IMR-90 (cell line): ENCODE measurements around the gene GREB1L. TPM values are rescaled to one million over a fixed set of nuclear protein-coding genes. Genes with fewer than 3 reads are reported as not detected.

ENCODE experiments used
- ATAC-seq: fragments of 200-7000 bp; cut with Tn5 transposase; 2 replicates; pipeline ENCODE4 v1.9.1; 2020; ENCODE audit warnings: low read depth, mild to moderate bottlenecking, moderate library complexity
- BruUV-seq: library from RNA; stranded (reverse); fragments of 400-500 nt; replicated peaks from 2 replicates; lab custom pipeline; 2021; lab: Mats Ljungman, UMichigan
- CTCF ChIA-PET: fragments of 300-600 bp; formaldehyde crosslinking; extraction: SDS; loops from one replicate; lab custom pipeline; 2021; ENCODE audit warnings: antibody characterized with exemption; lab: Yijun Ruan, JAX
- POLR2A ChIA-PET: fragments of 300-600 bp; sonication (Branson Sonifier 250); formaldehyde crosslinking; loops from one replicate; lab custom pipeline; 2022; ENCODE audit warnings: antibody characterized with exemption; ENCODE audit not compliant: unreplicated experiment; lab: Charles Lee
- DNase-seq: peaks from one replicate; pipeline ENCODE4 v3.0.0; 2013
- H2AFZ ChIP-seq: replicated peaks from 2 replicates; pipeline ENCODE3; 2013; ENCODE audit warnings: low read length, mild to moderate bottlenecking; ENCODE audit not compliant: poor library complexity
- H2AK5ac ChIP-seq: 2 replicates; pipeline ENCODE4 v1.6.1; 2013; ENCODE audit warnings: low read depth, low read length, inconsistent platforms
- H2AK9ac ChIP-seq: replicated peaks from 2 replicates; pipeline ENCODE3; 2013; ENCODE audit warnings: mild to moderate bottlenecking, low read depth, low read length, moderate library complexity; ENCODE audit not compliant: poor library complexity
- H2BK120ac ChIP-seq: 2 replicates; pipeline ENCODE4 v1.6.1; 2013; ENCODE audit warnings: low read depth, low read length, inconsistent platforms
- H2BK15ac ChIP-seq: 3 replicates; pipeline ENCODE4 v1.6.1; 2013; ENCODE audit warnings: low read depth, low read length, inconsistent platforms
- H2BK20ac ChIP-seq: 2 replicates; pipeline ENCODE4 v1.6.1; 2013; ENCODE audit warnings: low read depth, mild to moderate bottlenecking, inconsistent platforms, low read length, moderate library complexity
- H2BK5ac ChIP-seq: 2 replicates; pipeline ENCODE4 v1.6.1; 2013; ENCODE audit warnings: mild to moderate bottlenecking, low read depth, low read length, inconsistent platforms; ENCODE audit not compliant: poor library complexity, severe bottlenecking
- H3K14ac ChIP-seq: replicated peaks from 2 replicates; pipeline ENCODE4 v1.6.1; 2013; ENCODE audit warnings: low read depth, low read length, inconsistent platforms
- H3K18ac ChIP-seq: 2 replicates; pipeline ENCODE4 v1.6.1; 2013; ENCODE audit warnings: low read depth, low read length, control low read depth
- H3K23ac ChIP-seq: 2 replicates; pipeline ENCODE4 v1.6.1; 2013; ENCODE audit warnings: low read depth, low read length, inconsistent platforms
- H3K27ac ChIP-seq: 2 replicates; pipeline ENCODE4 v1.5.1; 2013; ENCODE audit warnings: mild to moderate bottlenecking, control low read depth, low read length; ENCODE audit not compliant: insufficient read depth
- H3K27me3 ChIP-seq: 2 replicates; pipeline ENCODE4 v1.6.1; 2013; ENCODE audit warnings: low read length; ENCODE audit not compliant: control insufficient read depth, insufficient read depth
- H3K36me3 ChIP-seq: 2 replicates; pipeline ENCODE4 v1.6.1; 2013; ENCODE audit warnings: low read length, mixed read lengths; ENCODE audit not compliant: control insufficient read depth, insufficient read depth
- H3K4ac ChIP-seq: 2 replicates; pipeline ENCODE4 v1.6.1; 2013; ENCODE audit warnings: low read depth, low read length, inconsistent platforms
- H3K4me1 ChIP-seq: 2 replicates; pipeline ENCODE4 v1.6.1; 2013; ENCODE audit warnings: low read length, mixed read lengths; ENCODE audit not compliant: control insufficient read depth, insufficient read depth
- H3K4me2 ChIP-seq: 2 replicates; pipeline ENCODE4 v1.6.1; 2013; ENCODE audit warnings: low read depth, mild to moderate bottlenecking, control low read depth, low read length, moderate library complexity
- H3K4me3 ChIP-seq: 2 replicates; pipeline ENCODE4 v1.5.1; 2013; ENCODE audit warnings: low read depth, mild to moderate bottlenecking, control low read depth, low read length, moderate library complexity; ENCODE audit not compliant: insufficient read depth
- H3K56ac ChIP-seq: 2 replicates; pipeline ENCODE4 v1.6.1; 2013; ENCODE audit warnings: low read length, inconsistent platforms; ENCODE audit not compliant: insufficient read depth; ENCODE audit errors: extremely low read depth
- H3K79me1 ChIP-seq, 2 experiments: 2 replicates each; pipeline ENCODE4 v1.6.1; 2013; ENCODE audit warnings: low read length in 2 of 2, inconsistent platforms in 1 of 2, low read depth in 1 of 2
- H3K9ac ChIP-seq: 2 replicates; pipeline ENCODE4 v1.6.1; 2013; ENCODE audit warnings: low read depth, low read length, control low read depth
- H3K9me1 ChIP-seq: 2 replicates; pipeline ENCODE4 v1.6.1; 2013; ENCODE audit warnings: low read length, inconsistent platforms; ENCODE audit not compliant: insufficient read depth
- H3K9me3 ChIP-seq: 2 replicates; pipeline ENCODE4 v1.6.1; 2013; ENCODE audit warnings: low read length; ENCODE audit not compliant: control insufficient read depth, insufficient read depth
- H4K20me1 ChIP-seq: 2 replicates; pipeline ENCODE4 v1.6.1; 2013; ENCODE audit warnings: low read length, inconsistent platforms; ENCODE audit not compliant: insufficient read depth
- H4K5ac ChIP-seq: 2 replicates; pipeline ENCODE4 v1.6.1; 2013; ENCODE audit warnings: mild to moderate bottlenecking, low read depth, low read length, control low read depth
- H4K8ac ChIP-seq, 2 experiments: 2 replicates each; pipeline ENCODE4 v1.6.1; 2013; ENCODE audit warnings: low read depth in 2 of 2, low read length in 2 of 2, control low read depth in 1 of 2, inconsistent platforms in 1 of 2
- H4K91ac ChIP-seq: 2 replicates; pipeline ENCODE4 v1.6.1; 2013; ENCODE audit warnings: low read depth, low read length, inconsistent platforms; ENCODE audit not compliant: insufficient read depth
- BHLHE40 ChIP-seq: fragments of 150-350 bp; IDR thresholded peaks from 2 replicates; pipeline ENCODE4 v1.6.1; 2016; ENCODE audit warnings: mild to moderate bottlenecking, low read depth, low read length
- CHD1 ChIP-seq: IDR thresholded peaks from 2 replicates; pipeline ENCODE4 v1.6.1; 2012; ENCODE audit warnings: low read depth, low read length, improper control_type of control experiment
- CTCF ChIP-seq: conservative IDR thresholded peaks from 2 replicates; pipeline ENCODE4 v1.5.1; 2012; ENCODE audit warnings: mild to moderate bottlenecking, low read depth, low read length, improper control_type of control experiment
- ELK1 ChIP-seq: fragments of 150-350 bp; IDR thresholded peaks from 2 replicates; pipeline ENCODE4 v1.6.1; 2016; ENCODE audit warnings: low read depth, mild to moderate bottlenecking, low read length, moderate library complexity, borderline replicate concordance
- FOS ChIP-seq: fragments of 150-350 bp; IDR thresholded peaks from 2 replicates; pipeline ENCODE4 v1.6.1; 2016; ENCODE audit warnings: low read depth, low read length
- MAFK ChIP-seq: IDR thresholded peaks from 2 replicates; pipeline ENCODE4 v1.6.1; 2012; ENCODE audit warnings: low read depth, low read length, improper control_type of control experiment
- MAZ ChIP-seq: IDR thresholded peaks from 2 replicates; pipeline ENCODE4 v1.6.1; 2012; ENCODE audit warnings: low read depth, mild to moderate bottlenecking, low read length, improper control_type of control experiment, moderate library complexity, borderline replicate concordance
- MXI1 ChIP-seq: IDR thresholded peaks from 2 replicates; pipeline ENCODE4 v1.6.1; 2012; ENCODE audit warnings: low read depth, mild to moderate bottlenecking, low read length, moderate library complexity, borderline replicate concordance
- NFE2L2 ChIP-seq: fragments of 150-350 bp; IDR thresholded peaks from 2 replicates; pipeline ENCODE4 v1.6.1; 2016; ENCODE audit warnings: low read depth, mild to moderate bottlenecking, low read length
- POLR2A ChIP-seq: IDR thresholded peaks from 2 replicates; pipeline ENCODE4 v1.6.1; 2012; ENCODE audit warnings: mild to moderate bottlenecking, low read depth, low read length
- RAD21 ChIP-seq: IDR thresholded peaks from 2 replicates; pipeline ENCODE4 v1.6.1; 2012; ENCODE audit warnings: low read length, improper control_type of control experiment
- RCOR1 ChIP-seq: IDR thresholded peaks from 2 replicates; pipeline ENCODE4 v1.6.1; 2012; ENCODE audit warnings: mild to moderate bottlenecking, low read length, improper control_type of control experiment; ENCODE audit not compliant: insufficient replicate concordance
- RFX5 ChIP-seq: IDR thresholded peaks from 2 replicates; pipeline ENCODE4 v1.8.0; 2012; ENCODE audit warnings: low read depth, mild to moderate bottlenecking, low read length, moderate library complexity
- SMC3 ChIP-seq: fragments of 150-350 bp; IDR thresholded peaks from 2 replicates; pipeline ENCODE4 v1.6.1; 2016; ENCODE audit warnings: low read depth, mild to moderate bottlenecking, antibody characterized with exemption, low read length, moderate library complexity
- USF2 ChIP-seq: fragments of 150-350 bp; IDR thresholded peaks from 2 replicates; pipeline ENCODE4 v1.6.1; 2017; ENCODE audit warnings: mild to moderate bottlenecking, antibody characterized with exemption, low read length, low read depth
- WGBS, 2 experiments: methylation state at CpG; one replicate each; pipeline versions ENCODE4 v1.1.5 to v1.1.7; 2013; ENCODE audit warnings: missing lambda C conversion rate in 2 of 2; ENCODE audit not compliant: insufficient read length in 1 of 2; ENCODE audit errors: extremely low coverage in 2 of 2; 5-methylcytosine and 5-hydroxymethylcytosine counted together
- dilution Hi-C: fragments of 300-500 bp; cut with HindIII; formaldehyde crosslinking; loops from one replicate; pipeline ENCODE4 v1.14.3; 2018; ENCODE audit warnings: low sequenced_read_pairs; ENCODE audit not compliant: unreplicated experiment
- in situ Hi-C: fragments of 300-500 bp; cut with MboI; formaldehyde crosslinking; loops from 3 replicates; pipeline ENCODE4 v1.14.3; 2019; ENCODE audit warnings: low sequenced_read_pairs, inconsistent platforms, mixed read lengths
- intact Hi-C: fragments of 100-400 bp; cut with micrococcal nuclease; formaldehyde crosslinking; loops from 2 replicates; pipeline ENCODE4 v1.10.0; 2022
- polyA plus RNA-seq, 3 experiments: library from polyadenylated mRNA; depleted of rRNA; stranded (reverse); fragments of >200 nt; gene quantifications; 2 replicates each; pipeline ENCODE4 v1.2.3, GENCODE V29; 2012; ENCODE audit warnings: low replicate concordance in 1 of 3
- total RNA-seq: library from RNA; depleted of rRNA; stranded (reverse); fragments of >200 nt; gene quantifications from 2 replicates; pipeline ENCODE4 v1.2.3, GENCODE V29; 2012

The GREB1L gene
- total and polyA plus RNA-seq, 2 of the 4 experiments (the other 2 are of a cell fraction) = under 0.01 to 0.02 TPM

GRCh38 chr18:21404426-21404825, 162.4 kb downstream of the GREB1L start:
- Histone ChIP-seq H2BK20ac (no peak overlapping the region), H3K18ac (no peak overlapping the region), H3K9me1 (no peaks in the 10 kb centered on the region), H3K79me1 (no peaks in the 10 kb centered on the region), H4K20me1 (no peaks in the 10 kb centered on the region), H4K91ac (no peak overlapping the region), H3K4me2 (no peak overlapping the region), H2BK15ac (no peak overlapping the region), H2AFZ (no peak overlapping the region), H2AK9ac (no peak overlapping the region), H3K36me3 (no peaks in the 10 kb centered on the region), H3K9ac (no peak overlapping the region), H2BK120ac (no peak overlapping the region), H3K56ac (no peak overlapping the region), H2AK5ac (no peak overlapping the region), H3K4me1 (no peaks in the 10 kb centered on the region), H2BK5ac (no peak overlapping the region), H3K27ac (no peak overlapping the region), H3K14ac (no peak overlapping the region), H3K4me3 (no peak overlapping the region), H3K9me3 (no peaks in the 10 kb centered on the region), H4K8ac (no peak overlapping the region), H3K27me3 (peaks cover 9% of the 10 kb centered on the region; the same call in 1 of the 2 replicates), H4K5ac (no peak overlapping the region), H3K4ac (no peak overlapping the region), H3K23ac (no peak overlapping the region)
- POLR2A ChIA-PET = no interaction called here
- in situ Hi-C loops (no loop called here), intact Hi-C loops (no loop called here), dilution Hi-C loops (no loop called here)
- no TSS peak for BruUV-seq
- ATAC-seq = no peak
- no CpG with 5 or more reads among the region's 1 CpG for WGBS, 2 experiments
- no peak for TF ChIP-seq ELK1
- TF ChIP-seq USF2 = no peak
- no peak for TF ChIP-seq MAFK
- TF ChIP-seq FOS = no peak
- TF ChIP-seq SMC3 = no peak
- TF ChIP-seq BHLHE40 = no peak
- TF ChIP-seq POLR2A = no peak
- no peak for TF ChIP-seq NFE2L2
- no peak for TF ChIP-seq MAZ
- no peak for TF ChIP-seq CTCF
- no peak for TF ChIP-seq MXI1
- TF ChIP-seq CHD1 = no peak
- TF ChIP-seq RFX5 = no peak
- no peak for TF ChIP-seq RCOR1
- no peak for TF ChIP-seq RAD21
- no peak for DNase-seq
- CTCF ChIA-PET = no interaction called here
